GM21447 (cell line): Measurements from ENCODE around the gene SLC10A1.

Experiments used
- ATAC-seq: cut with Tn5 transposase; IDR thresholded peaks from one replicate; pipeline ENCODE4 v1.9.1; 2021; ENCODE audit not compliant: unreplicated experiment

Gene SLC10A1

GRCh38 chr14:69726761-69727511 is 70.1 kb downstream of the SLC10A1 start:
- ATAC-seq, result peak; percentile 73
